Fibroblast of lung (primary cell): ENCODE measurements around the gene PICALM.

Experiments used
- CTCF ChIP-seq, 2 donors: IDR thresholded peaks in 1 of 2; conservative IDR thresholded peaks in 1 of 2; 1 replicate in 1 of 2; 2 replicates in 1 of 2; pipeline ENCODE4 v1.5.1; 2011 to 2012; ENCODE audit warnings: low read length in 2 of 2, control low read depth in 1 of 2, inconsistent platforms in 1 of 2, low read depth in 1 of 2, mild to moderate bottlenecking in 1 of 2
- EZH2 ChIP-seq: IDR thresholded peaks from 2 replicates; pipeline ENCODE4 v1.5.1; 2012; ENCODE audit warnings: low read length, control low read depth, mild to moderate bottlenecking; ENCODE audit errors: missing control alignments

- TF ChIP-seq CTCF (conservative IDR thresholded peaks at IDR 0.05 in 1 of 2, IDR thresholded peaks at IDR 0.05 in 1 of 2; ENCODE audit: low read depth in 1 of 2, low read length in 2 of 2) (no peak), EZH2 (no peak)
Measured at GRCh38 chr11:85947431-85948272, 121.2 kb downstream of the PICALM start.
